ENCODE data around the gene ENAH. TPM values are rescaled to one million over a fixed set of nuclear protein-coding genes. Genes with fewer than 3 reads are reported as not detected.

Gene ENAH
- total RNA-seq, 1 experiment from 2014 or later: 285 TPM

- no peak overlapping the region for H3K56ac ChIP-seq (ENCODE audit: insufficient read length, low read depth, low read length)
- H4K20me1 ChIP-seq (ENCODE audit: control insufficient read depth, insufficient read depth, insufficient read length): no peaks in the 10 kb centered on the region
- no peak overlapping the region for H3K23ac ChIP-seq (ENCODE audit: insufficient read length, low read depth, low read length)
- Mint-ChIP-seq H3K4me3 (no peak overlapping the region), H3K9me3 (no peaks in the 10 kb centered on the region), H3K27me3 (ENCODE audit: low read depth) (peaks cover 1% of the 10 kb centered on the region; the same call in 1 of the 2 replicates), H3K27ac (no peak overlapping the region; a peak in 1 of 7 replicates), H3K4me1 (peaks cover 12 to 20% of the 10 kb centered on the region in 2 experiments), H3K36me3 (ENCODE audit: insufficient read depth in 1 of 3, low read depth in 3 of 3) (no peaks in the 10 kb centered on the region)
- H3K27me3 ChIP-seq (ENCODE audit: insufficient read depth, low read length): no peaks in the 10 kb centered on the region
- H3K4ac ChIP-seq (ENCODE audit: low read depth, low read length): no peak overlapping the region
- no peak overlapping the region for H2BK15ac ChIP-seq (ENCODE audit: low read depth, low read length)
- H4K91ac ChIP-seq (ENCODE audit: insufficient read length, low read depth, low read length): no peak overlapping the region
- no peak overlapping the region for H2BK12ac ChIP-seq (ENCODE audit: insufficient read length, low read depth, low read length)
- no peak overlapping the region for H3K9ac ChIP-seq (ENCODE audit: extremely low read depth, insufficient read length, low read length)
- no peaks in the 10 kb centered on the region for H3K9me3 ChIP-seq (ENCODE audit: control insufficient read depth, low read depth, low read length)
- no peak for DNase-seq
- no peak overlapping the region for H3K4me2 ChIP-seq (ENCODE audit: insufficient read depth, insufficient read length, low read length)
- no peak overlapping the region for H4K8ac ChIP-seq (replicated peaks; ENCODE audit: insufficient read length, low read depth, low read length)
- H2AFZ ChIP-seq (ENCODE audit: low read length): no peak overlapping the region
- H2AK5ac ChIP-seq (ENCODE audit: insufficient read length, low read length): no peak overlapping the region
- no peak overlapping the region for H2BK20ac ChIP-seq (ENCODE audit: low read depth, low read length, poor library complexity, severe bottlenecking)
- H3T11ph ChIP-seq (ENCODE audit: low read length): no peak overlapping the region
- WGBS (ENCODE audit: extremely low coverage, insufficient read length, low lambda C conversion rate): no CpG with 5 or more reads among the region's 9 CpGs
- no peaks in the 10 kb centered on the region for H3K23me2 ChIP-seq (ENCODE audit: insufficient read length, low read depth, low read length, poor library complexity, severe bottlenecking)
- no peak overlapping the region for H3K27ac ChIP-seq (ENCODE audit: insufficient read length, low read depth, low read length)
- H2BK120ac ChIP-seq (ENCODE audit: low read depth, low read length, poor library complexity, severe bottlenecking): no peak overlapping the region
- H3K18ac ChIP-seq (ENCODE audit: insufficient read length, low read depth, low read length): no peak overlapping the region
- H3K14ac ChIP-seq (ENCODE audit: insufficient read depth, low read length): no peak overlapping the region
- no peak overlapping the region for H2BK5ac ChIP-seq (ENCODE audit: insufficient read length, low read length)
- no peaks in the 10 kb centered on the region for H3K79me2 ChIP-seq (ENCODE audit: insufficient read depth, low read length)
- TF ChIP-seq CTCF (conservative IDR thresholded peaks at IDR 0.05): peak; percentile 35; the same call in 1 of the 3 replicates
- H3K4me1 ChIP-seq (ENCODE audit: insufficient read depth, low read length): peaks cover 3% of the 10 kb centered on the region; the same call in 1 of the 2 replicates
- no peaks in the 10 kb centered on the region for H3K79me1 ChIP-seq (ENCODE audit: insufficient read depth, low read depth, low read length, poor library complexity, severe bottlenecking)
- H4K5ac ChIP-seq (ENCODE audit: insufficient read length, low read depth, low read length): no peak overlapping the region
Measured at GRCh38 chr1:225441314-225442122, 211.4 kb downstream of the ENAH start.
